LNCAP (cell line): ENCODE results near the gene WASF3.

ENCODE experiments used
- TF ChIP-seq, protein P1 (sequence below): fragments of 450-650 bp; IDR thresholded peaks from 2 replicates; pipeline ENCODE4 v1.5.1; 2017; ENCODE audit warnings: mild to moderate bottlenecking

The WASF3 gene

GRCh38 chr13:26699197-26699490 lies 141.7 kb downstream of the WASF3 start:
- TF ChIP-seq, protein P1, sequence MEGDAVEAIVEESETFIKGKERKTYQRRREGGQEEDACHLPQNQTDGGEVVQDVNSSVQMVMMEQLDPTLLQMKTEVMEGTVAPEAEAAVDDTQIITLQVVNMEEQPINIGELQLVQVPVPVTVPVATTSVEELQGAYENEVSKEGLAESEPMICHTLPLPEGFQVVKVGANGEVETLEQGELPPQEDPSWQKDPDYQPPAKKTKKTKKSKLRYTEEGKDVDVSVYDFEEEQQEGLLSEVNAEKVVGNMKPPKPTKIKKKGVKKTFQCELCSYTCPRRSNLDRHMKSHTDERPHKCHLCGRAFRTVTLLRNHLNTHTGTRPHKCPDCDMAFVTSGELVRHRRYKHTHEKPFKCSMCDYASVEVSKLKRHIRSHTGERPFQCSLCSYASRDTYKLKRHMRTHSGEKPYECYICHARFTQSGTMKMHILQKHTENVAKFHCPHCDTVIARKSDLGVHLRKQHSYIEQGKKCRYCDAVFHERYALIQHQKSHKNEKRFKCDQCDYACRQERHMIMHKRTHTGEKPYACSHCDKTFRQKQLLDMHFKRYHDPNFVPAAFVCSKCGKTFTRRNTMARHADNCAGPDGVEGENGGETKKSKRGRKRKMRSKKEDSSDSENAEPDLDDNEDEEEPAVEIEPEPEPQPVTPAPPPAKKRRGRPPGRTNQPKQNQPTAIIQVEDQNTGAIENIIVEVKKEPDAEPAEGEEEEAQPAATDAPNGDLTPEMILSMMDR: no peak

GRCh38 chr13:26705536-26705935 lies 148.1 kb downstream of the WASF3 start:
- TF ChIP-seq, protein P1: no peak

- TF ChIP-seq, protein P1: no peak
Measured at GRCh38 chr13:26706381-26706780, 148.9 kb downstream of the WASF3 start.

DNA sequence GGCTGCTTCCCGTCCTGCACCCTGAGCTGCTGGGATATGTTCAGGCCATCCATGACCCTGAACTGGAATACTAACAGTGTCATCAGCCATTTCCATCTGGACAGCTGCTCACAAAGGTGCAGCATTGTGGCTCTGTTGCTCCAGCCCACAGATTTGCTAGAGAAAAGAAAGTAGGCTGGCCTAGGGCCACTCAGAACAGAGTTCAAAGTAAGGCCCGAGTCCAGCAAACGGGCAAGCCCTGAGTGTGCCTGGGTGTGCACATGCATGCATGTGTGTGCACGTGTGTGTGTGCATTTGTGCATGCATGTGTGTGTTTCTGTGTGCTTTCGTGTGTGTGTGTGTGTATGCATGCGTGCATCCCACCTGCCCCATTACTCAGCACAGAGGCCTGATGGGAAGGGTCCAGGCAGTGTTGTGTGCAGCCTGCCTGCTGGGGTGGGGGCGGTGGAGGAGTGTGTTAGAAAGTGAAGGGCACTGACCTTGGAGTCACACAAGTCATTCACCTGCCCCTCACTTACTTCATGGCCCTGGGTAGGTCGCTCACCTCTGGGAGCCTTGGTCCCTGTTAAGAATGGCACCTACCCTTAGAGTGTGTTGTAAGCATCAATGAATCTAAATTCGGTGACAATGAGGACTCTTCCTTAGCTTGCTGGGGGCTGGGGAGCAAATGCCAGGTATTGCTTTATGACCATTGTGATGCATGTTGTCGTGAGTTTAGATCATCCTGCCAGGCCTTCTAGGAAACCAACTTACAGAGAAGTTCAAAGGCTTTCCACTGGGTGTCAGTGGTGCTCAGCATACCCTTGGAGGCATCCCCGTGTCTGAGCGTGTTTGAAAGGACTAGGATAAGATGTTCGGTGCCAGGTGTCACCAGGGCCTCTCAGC lies 149.9 kb downstream of the WASF3 start:
- TF ChIP-seq, protein P1: peak; percentile 58

DNA sequence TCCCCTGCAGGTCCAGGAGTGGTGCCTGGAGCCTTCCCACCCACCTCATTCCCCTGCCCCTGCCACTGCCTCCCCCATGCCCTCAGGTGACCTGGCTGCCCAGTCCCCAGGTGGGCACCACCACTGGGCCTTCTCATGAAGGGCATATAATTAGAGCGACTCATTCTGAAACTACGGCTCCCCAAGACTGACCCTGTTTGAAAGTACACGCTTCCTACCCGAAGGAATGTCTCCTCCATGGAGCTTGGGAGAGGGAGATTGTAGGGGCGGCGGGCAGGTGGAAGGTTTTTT lies 150.5 kb downstream of the WASF3 start:
- TF ChIP-seq, protein P1: no peak

GRCh38 chr13:26709461-26709860 lies 152.0 kb downstream of the WASF3 start:
- TF ChIP-seq, protein P1: no peak

DNA sequence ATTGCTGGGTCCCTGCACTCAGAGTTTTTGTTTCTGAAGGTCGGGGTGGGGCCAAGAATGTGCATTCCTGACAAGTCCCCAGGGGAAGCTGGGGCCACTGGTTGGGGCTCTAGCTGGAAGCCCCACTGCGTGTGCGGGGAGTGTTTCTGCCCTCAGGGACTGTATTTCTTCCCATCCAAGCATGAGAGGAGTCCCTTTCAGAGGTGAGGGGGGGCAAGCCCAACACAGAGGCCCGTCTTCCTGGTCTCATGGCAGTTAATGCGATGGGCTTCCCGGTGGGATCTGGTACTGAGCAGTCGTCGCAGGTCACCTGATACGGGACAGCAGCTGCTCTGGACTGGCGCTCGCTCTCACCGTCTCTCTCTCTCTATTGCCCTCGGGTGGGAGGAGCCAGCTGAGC lies 152.7 kb downstream of the WASF3 start:
- TF ChIP-seq, protein P1: no peak

DNA sequence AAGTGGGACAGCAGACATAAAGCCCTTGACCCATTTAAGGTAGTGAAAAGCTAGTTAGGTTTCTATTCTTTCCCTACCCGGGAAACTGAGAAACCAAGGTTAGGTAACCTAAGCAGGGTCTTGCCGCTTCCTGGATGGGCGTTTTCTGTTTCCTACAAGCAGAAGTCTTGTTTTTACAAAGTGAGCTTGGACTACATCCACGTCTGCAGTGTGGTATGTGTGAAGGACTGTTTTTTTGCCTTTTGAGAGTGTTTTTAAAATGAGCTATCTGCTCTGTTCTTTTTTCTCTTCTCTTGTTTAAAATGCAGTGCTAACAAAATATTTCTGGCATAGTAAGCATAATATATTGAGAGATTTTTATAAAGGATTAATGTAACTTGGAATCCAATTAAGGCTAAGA lies 153.7 kb downstream of the WASF3 start:
- TF ChIP-seq, protein P1: no peak
